Activated T-cell treated with anti-CD3 and anti-CD28 coated beads for 48 hours (primary cell): ENCODE results near the gene FADS6.
"Not testable (repeated sequence)": the region's sequence is repeated elsewhere in the genome, so short reads cannot be mapped to it uniquely, and the experiment has no call there.

Experiments used
- DNase-seq: peaks from one replicate; pipeline ENCODE4 v3.0.0-alpha.2; 2020; ENCODE audit warnings: low read depth

The FADS6 gene

DNA sequence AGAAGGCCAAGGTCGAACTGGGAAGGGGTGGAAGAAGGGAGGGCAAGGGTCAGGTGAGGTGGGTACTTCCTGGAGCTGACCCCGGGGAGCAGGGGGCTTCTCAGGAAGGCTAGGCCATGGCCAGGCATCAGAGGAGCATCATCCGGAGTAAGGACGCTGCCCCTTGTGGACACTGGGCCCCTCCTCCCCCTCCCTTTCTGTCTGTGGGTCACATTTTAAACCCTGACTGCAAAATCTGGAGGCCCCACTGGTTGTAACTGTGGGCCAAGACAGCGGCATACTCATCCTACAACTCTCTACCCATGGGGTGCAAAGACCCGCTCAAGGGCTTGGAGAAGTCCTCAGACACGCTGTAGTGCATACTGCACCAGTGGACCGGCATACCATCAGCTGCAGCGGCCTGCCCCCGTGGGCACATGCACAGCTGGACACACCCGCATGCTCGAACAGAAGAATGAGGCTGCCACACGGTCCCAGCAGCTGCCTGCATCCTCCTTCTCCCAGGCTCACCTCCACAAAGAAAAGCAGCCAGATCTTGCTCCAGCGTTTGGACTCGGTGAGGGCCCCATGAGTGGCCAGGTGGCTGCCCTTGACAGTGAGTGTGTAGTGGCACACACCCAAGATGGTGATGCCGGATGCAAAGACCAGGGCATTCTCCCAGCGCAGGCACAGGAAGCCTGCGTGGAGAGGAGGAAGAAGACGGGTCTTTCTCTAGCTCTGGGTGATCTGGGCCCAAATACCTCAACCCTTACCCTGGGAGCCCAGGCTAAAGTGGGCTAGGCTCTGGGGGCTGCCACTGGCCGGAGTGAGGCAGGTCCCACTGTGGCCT is 1.2 kb downstream of the FADS6 start:
- DNase-seq: no peak

GRCh38 chr17:74890554-74890953 is 2.9 kb downstream of the FADS6 start:
- no peak for DNase-seq

GRCh38 chr17:74888469-74888868 is 5.0 kb downstream of the FADS6 start:
- no peak for DNase-seq

GRCh38 chr17:74883241-74883745 is 10.1 kb downstream of the FADS6 start:
- no peak for DNase-seq

DNA sequence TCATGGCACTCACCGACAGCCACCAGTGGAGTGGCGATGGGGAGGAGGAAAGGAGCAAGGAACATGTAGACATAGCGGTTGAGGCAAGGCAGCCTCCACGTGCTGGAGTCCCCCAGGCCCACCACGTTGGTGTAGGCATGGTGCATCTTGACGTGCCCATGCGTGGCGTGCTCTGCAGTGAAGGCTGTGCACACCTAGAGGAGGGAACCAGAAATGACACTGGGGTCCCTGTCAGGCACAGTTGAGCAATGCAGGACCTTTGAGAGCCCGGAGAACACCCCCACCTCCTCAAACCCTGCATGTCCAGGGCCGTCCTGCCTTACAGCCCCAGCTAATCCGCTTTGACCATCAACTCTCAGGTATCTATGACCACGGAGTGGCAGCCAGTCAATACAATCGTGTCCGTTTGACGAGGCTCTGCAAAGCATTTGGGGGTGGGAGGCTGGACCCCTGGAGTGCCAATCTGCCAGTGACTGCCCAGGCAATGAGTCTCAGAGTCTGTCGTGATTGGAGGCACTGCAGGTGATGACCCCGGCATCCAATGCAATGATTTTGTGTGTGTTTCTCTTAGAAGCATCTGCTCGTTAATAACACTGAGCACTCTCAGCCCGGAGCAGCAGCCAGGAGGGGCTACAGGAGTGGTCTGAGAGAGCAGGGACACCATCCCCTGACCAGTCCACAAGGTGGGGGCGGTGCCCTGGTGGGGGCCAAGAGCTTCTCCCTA is 10.8 kb downstream of the FADS6 start:
- no peak for DNase-seq

- no peak for DNase-seq
Observed at GRCh38 chr17:74881073-74881472, 12.4 kb downstream of the FADS6 start.

GRCh38 chr17:74879308-74879707 is 14.1 kb downstream of the FADS6 start:
- no peak for DNase-seq

DNA sequence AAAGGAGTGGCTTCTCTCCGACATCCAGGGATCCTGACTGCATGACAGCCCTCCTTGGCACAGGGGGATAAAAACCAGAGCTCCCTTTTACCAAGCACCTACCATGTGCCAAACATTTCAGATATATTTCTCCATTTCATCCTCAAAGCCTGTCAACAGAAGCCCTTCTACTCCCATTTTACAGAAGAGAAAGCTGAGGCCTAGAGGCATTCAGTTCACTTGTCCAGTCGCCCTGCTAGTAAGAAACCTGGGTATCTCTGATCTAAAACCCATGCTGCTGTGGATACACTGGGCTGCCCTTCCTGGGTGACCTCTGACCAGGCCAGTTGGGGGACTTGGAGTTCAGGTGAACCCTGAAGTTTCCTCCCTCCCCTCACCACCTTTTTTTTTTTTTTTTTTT is 14.8 kb downstream of the FADS6 start:
- no peak for DNase-seq

DNA sequence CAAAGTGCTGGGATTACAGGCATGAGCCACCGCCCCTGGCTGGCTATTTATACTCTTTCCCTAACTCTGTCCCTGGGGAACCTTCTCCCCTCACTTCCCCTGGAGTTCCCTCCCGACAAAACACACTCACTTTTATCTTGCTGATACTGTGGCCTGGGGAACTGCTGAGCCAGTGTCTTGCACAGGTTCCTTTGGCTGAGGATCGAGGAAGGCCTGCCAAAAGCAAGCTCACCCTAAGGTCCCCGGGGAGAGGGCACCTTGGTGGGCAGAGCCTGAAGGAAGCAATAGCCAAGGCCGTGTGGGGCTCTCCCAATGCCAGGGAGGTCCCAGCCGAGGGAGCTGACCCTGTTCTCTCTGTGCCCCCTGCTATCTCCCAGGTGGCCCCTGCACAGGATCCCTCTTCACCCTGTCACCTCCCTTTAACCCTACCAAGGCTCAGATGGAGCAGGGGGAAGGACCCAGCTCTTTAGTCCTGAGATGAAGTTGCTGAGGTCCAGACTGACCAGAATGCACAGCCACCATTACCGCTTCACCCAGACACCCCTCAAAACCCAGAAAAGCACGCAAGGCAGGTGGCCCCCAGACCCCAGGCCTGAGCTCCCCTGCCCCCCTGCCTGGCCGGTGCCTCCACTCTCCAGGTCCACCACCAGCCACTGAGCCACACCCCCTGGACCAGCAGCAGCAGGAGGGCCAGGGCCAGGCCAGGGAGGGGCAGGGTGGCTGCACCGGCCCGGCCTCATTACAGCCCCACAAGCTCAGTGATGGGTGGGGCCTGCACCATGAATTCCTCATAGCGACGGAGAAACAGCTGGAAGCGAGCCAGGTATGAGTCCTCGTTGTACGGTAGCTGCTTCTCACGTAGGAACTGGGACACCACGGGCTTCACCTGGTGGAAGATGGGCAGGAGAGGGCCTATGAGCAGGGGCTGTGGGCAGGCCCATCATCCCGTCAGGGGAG is 15.6 kb downstream of the FADS6 start:
- no peak for DNase-seq

- no peak for DNase-seq
Observed at GRCh38 chr17:74875977-74876593, 17.3 kb downstream of the FADS6 start.

- no peak for DNase-seq
Observed at GRCh38 chr17:74875155-74875976, 18.1 kb downstream of the FADS6 start.

DNA sequence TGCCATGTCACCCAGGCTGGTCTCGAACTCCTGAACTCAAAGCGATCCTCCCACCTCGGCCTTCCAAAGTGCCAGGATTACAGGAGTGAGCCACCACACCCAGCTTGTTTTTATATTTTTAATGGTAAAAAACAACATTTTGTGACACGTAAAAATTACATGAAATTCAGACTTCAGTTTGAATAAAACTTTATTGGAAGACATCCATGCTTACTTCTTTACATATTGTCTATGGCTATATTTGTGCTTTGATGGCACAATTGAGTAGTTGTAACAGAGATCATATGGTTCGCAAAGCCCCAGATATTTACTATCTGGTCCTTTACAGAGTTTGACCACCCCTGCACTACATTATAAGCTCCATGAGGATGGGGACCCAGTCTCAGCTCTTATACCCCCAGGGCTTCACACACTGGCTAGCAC is 18.8 kb downstream of the FADS6 start:
- DNase-seq: no peak

DNA sequence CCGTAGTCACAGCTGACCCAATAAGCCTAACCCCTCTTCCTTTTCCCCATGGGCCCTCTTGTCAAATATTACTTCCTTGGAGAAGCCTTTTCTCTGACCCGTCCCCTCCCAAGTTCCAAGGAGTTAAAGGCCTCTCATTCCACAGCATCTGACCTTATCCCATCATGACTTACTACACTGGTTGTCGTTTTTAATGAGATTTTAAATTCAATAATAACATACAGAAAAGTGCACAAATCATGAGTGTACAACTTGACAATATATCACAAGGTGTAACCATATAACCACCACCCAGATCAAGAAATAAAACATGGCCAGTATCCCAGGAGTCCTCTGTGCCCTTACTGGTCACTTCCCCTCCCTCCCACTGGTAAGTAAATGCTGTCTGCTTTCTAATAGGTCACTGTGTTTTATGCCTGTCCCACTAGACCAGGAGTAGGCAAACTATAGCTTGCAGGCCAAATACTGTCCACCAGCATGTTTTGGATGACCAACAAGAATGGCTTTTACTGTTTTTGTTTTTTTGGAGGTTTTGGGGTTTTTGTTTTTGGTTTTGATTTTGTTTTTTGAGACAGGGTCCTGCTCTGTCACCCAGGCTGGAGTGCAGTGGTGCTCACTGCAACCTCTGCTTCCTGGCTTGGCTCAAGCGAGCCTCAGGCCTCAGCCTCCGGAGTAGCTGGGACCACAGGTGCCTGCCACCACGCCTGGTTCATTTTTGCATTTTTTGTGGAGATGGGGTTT is 19.4 kb downstream of the FADS6 start:
- DNase-seq: no peak

- peak; percentile 96 for DNase-seq
Observed at GRCh38 chr17:74873037-74873873, 20.2 kb downstream of the FADS6 start.

DNA sequence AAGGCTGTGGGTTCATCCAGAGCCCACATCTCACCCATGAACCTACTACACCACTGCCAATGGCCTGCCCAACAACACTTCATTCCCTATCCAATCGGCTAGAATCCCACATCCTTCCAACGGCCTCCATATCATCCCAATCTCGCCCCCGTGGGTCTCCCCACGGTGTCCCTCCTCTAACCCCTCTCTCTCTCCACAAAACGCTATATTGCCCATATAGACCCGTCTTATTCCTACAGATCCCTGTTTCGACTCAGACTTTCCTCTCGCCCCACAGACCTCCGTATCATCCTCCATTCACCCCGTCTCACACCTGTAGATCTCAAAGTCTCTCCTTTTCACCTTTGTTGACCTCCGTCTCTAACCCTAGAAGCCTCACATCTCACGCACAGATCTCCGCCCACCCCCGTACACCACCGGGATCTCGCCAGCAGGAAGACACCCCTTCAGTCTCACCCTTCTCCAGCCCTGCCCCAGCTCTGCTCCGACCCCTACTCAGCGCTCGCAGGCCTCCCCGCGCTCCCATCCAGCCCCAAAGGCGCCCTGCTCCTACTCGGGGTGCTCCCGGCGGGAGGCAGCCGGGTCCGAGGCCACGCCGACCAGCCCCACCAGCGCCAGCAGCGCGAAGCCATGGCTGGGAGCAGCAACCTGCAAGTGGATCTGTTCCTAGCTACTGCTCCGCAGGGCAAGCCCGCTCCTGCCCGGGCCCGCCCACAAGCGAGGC is 21.0 kb downstream of the FADS6 start, which contains the start of gene FDXR:
Gene FDXR (minus strand): TSS at position 682 of the 724 bp plus-strand sequence. CDS start 50 bp downstream, at position 632.
- DNase-seq: no peak

- no peak for DNase-seq
Observed at GRCh38 chr17:74871356-74872076, 21.9 kb downstream of the FADS6 start.

DNA sequence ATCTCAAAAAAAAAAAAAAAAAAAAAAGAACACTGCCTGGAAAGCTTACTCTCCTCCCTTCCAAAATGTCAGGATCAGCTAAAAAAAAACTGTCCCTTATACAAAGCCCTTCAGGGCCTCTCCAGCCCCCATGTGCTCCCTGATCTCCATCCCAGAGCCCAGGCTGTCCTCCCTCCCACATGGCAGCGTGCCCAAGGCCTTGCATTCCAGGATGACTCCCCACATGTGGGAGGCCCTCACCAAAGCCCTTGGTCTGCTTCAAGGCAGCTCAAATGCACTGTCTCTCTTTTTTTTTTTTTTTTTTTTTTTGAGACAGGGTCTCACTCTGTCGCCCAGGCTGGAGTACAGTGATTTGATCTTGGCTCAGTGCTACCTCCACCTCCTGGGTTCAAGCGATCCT is 22.9 kb downstream of the FADS6 start:
- no peak for DNase-seq

DNA sequence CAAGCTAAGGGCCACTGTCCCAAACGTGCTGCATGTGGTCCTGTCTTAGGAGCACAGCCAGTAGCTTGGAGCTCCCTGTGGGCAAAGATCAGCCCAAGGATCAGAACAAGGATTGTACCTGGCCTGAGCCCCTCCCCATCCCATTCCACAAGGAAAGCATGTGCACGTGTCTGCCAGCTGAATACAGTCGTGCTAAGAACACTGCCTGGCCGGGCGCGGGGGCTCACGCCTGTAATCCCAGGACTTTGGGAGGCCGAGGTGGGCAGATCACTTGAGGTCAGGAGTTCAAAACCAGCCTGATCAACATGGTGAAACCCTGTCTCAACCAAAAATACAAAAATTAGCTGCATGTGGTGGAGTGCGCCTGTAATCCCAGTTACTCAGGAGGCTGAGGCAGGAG is 23.4 kb downstream of the FADS6 start:
- not testable (repeated sequence) for DNase-seq
